GM20000 (cell line): ENCODE measurements around the gene KSR1.

ENCODE experiments used
- DNase-seq: peaks from one replicate; pipeline ENCODE4 v3.0.0; 2012; ENCODE audit warnings: low spot score
- CTCF ChIP-seq: IDR thresholded peaks from 2 replicates; pipeline ENCODE4 v1.5.1; 2012; ENCODE audit warnings: mild to moderate bottlenecking, control low read depth; ENCODE audit errors: extremely low read depth, missing control alignments

Gene KSR1

GRCh38 chr17:27565874-27566670, 109.8 kb downstream of the KSR1 start:
- no peak for DNase-seq
- no peak for TF ChIP-seq CTCF

- DNase-seq, result no peak
- TF ChIP-seq CTCF, result no peak
These were observed 110.7 kb downstream of the KSR1 start for GRCh38 chr17:27566671-27567562.

DNA sequence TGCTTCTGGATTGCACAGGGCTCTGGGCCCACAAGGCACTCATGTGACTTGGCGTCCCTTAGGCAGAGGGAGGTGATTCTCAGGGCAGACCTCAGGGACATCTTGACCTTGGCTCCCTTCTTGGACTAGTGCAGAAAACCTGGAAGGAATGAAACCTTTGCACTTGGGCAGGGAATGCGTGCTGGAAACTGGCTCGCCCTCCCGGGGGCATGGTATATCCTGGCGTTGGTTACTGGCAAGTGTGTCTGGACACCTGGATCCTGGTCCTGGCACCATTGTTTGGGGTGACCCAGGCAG, 111.3 kb downstream of the KSR1 start:
- no peak for DNase-seq
- no peak for TF ChIP-seq CTCF

GRCh38 chr17:27568216-27568615, 112.0 kb downstream of the KSR1 start:
- TF ChIP-seq CTCF, result no peak
- no peak for DNase-seq

GRCh38 chr17:27568811-27569210, 112.6 kb downstream of the KSR1 start:
- TF ChIP-seq CTCF, result no peak
- DNase-seq, result no peak

GRCh38 chr17:27569257-27569722, 113.0 kb downstream of the KSR1 start:
- DNase-seq, result peak; percentile 58
- peak; percentile 45 for TF ChIP-seq CTCF
